Activated naive CD4-positive, alpha-beta T cell treated with anti-CD3 and anti-CD28 coated beads, Interleukin-2, amount 10 ng/mL, durations not matched to agents 5 hours and 36 hours (primary cell): ENCODE results near the gene FZD10. TPM values are rescaled to one million over a fixed set of nuclear protein-coding genes. Genes with fewer than 3 reads are reported as not detected.

ENCODE experiments used
- total RNA-seq, 2 experiments: library from RNA; stranded (reverse); gene quantifications; one replicate each; pipeline ENCODE4 v1.2.3, GENCODE V29; 2021

The FZD10 gene, protein sequence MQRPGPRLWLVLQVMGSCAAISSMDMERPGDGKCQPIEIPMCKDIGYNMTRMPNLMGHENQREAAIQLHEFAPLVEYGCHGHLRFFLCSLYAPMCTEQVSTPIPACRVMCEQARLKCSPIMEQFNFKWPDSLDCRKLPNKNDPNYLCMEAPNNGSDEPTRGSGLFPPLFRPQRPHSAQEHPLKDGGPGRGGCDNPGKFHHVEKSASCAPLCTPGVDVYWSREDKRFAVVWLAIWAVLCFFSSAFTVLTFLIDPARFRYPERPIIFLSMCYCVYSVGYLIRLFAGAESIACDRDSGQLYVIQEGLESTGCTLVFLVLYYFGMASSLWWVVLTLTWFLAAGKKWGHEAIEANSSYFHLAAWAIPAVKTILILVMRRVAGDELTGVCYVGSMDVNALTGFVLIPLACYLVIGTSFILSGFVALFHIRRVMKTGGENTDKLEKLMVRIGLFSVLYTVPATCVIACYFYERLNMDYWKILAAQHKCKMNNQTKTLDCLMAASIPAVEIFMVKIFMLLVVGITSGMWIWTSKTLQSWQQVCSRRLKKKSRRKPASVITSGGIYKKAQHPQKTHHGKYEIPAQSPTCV
- total RNA-seq = not detected

DNA sequence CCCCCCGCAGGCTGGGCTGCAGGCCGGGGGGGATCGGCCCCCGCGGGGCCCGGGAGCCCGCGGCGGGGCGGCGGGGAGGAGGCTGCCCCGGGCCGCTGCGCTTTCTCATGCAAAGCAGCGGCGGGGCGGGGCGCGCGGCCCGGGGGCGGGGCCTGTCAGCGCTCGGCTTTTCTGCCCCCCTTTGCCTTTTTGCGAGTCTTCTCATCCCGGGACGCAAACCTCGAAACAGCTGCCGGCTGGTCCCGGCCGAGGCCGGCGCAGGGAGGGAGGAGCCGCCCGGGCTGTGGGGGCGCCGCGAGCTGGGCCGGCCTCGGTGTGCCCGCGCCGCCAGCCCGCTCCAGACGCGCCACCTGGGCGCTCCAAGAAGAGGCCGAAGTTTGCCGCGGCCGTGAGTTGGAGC lies at the start of gene FZD10:
Gene FZD10, plus strand, starts transcription at position 198 of the 400 bp plus-strand sequence. CDS start 479 bp downstream, outside the sequence.

Other genes starting within 250 kb of the FZD10 start
- not detected for gene PIWIL1, start 175.4 kb downstream of the FZD10 start, total RNA-seq